GM21529 (cell line): ENCODE results near the gene EIF1B.

Experiments
- ATAC-seq: cut with Tn5 transposase; IDR thresholded peaks from one replicate; pipeline ENCODE4 v1.9.1; 2021; ENCODE audit not compliant: unreplicated experiment

Gene EIF1B

GRCh38 chr3:40340541-40341170 is 31.1 kb downstream of the EIF1B start:
- no peak for ATAC-seq

- no peak for ATAC-seq
Observed at GRCh38 chr3:40341671-40342070, 32.2 kb downstream of the EIF1B start.

- ATAC-seq: no peak
Observed at GRCh38 chr3:40350529-40350928, 41.0 kb downstream of the EIF1B start.

GRCh38 chr3:40355410-40355809 is 45.9 kb downstream of the EIF1B start:
- no peak for ATAC-seq

GRCh38 chr3:40358454-40358853 is 48.9 kb downstream of the EIF1B start:
- ATAC-seq: no peak
